ENCODE measurements around the gene TXLNG.

The TXLNG gene

DNA sequence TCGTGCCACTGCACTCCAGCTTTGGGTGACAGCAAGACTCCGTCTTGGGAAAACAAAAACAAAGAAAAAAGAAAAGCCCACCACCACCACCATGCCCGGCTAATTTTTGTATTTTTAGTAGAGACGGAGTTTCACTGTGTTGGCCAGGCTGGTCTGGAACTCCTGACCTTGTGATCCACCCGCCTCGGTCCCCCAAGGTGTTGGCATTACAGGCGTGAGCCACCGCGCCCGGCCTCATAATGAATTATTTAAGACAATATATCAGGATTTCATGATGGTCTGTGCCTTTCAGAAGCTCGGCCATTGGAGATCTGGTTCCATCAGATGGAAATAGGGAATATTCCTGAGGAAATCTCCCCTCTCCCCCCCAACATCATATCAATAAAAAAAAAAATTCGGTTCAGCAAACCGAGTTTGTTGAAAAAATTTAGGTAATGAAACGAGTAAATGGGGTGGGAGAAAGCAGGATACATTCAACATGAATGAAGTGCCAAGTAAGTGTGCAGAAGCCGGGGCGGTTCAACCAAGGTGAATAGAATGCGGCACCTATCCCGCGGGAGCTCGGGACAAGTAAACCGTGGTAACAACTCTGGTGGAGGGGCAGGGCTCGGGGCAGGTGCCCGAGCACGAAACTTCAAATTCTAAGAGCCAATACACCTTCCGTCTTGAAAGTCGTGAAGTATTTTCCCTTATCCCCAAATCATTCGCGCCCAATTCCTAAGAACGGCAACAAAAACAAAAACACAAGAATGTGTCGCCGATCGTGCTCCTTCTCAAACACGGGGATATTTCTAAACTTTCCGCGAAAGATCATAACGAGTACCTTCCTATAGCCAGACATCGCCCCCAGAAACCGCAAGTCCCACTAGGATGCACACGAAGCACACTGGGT lies 773 bp upstream of the TXLNG start:
- DNase-seq, result peak; percentile 45

DNA sequence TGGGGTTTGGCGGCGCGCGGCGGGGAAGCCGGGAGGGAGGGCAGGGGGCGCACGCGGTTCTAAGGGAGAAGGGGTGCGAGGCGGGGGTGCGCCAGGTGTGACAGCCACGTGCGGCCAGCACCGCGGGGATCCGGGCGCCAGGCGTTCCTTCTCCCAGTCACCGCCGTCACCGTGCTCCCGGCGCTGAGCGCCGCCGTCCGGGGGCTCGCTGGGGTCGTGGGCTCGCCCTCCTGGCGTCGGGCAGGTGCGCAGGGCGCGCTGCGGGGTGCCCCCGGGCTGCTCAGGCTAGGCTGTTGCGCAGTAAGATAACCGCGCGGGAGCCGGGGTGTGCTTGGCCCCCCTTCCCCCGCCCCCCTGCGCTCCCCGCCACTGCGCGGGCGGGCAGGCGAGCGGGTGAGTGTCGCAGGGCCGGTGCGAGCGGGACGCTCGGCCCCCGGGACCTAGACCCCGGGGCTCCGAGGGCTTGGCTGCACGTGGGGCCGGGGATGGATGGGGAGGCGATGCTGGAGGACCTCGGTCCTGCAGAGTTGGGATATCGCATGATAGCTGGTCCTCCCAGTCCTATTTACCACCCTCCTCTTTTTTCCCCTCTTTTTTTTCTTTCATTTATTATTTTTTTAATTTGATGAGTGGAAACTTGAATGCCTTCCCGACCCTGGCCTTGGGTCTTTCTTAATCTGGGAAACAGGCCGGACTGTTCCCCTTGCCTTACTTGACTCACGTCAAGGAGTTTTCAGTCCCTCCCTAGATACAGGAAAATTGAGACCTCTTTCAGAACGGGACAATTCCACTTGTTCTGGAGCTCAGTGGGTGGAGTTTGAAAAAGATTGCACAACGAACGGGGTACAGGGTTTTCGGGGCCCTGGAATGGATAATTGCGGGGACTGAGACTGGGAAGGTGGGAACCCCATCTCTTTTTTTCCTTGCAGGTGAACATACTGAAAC lies 797 bp downstream of the TXLNG start:
- DNase-seq, result peak; percentile 37

DNA sequence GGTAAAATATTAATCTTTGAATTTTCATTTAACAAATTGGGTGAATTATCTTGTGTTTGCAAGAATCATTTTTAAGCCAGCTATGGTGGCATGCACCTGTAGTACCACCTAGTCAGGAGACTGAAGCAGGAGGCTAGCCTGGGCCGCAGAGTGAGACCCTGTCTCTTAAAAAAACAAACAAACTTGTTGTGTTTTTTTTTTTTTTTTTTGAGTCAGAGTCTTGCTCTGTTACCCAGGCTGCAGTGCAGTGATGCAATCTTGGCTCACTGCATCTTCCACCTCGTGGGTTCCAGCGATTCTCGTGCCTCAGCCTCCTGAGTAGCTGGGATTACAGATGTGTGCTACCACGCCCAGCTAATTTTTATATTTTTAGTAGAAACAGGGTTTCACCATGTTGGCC lies 2.2 kb downstream of the TXLNG start:
- no peak for DNase-seq

DNA sequence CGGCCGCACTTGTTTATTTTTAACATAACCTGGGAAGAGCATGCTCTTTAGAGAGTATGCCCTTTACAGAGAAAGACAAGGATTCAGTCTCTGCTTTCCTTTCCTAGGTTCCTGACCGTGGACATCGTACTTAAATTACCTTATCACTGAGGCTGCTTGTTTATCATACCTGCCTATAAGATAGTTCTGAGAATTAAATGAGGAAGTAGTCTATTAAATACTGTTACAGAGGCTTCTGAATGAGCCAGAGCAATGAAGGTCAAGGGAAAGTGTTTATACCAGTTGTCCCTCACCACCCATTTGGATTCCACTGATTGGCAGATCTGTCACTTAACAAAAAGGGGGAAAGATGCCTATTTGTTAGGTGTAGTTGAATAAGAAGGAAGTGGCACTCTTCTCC lies 10.0 kb downstream of the TXLNG start:
- no peak for DNase-seq

DNA sequence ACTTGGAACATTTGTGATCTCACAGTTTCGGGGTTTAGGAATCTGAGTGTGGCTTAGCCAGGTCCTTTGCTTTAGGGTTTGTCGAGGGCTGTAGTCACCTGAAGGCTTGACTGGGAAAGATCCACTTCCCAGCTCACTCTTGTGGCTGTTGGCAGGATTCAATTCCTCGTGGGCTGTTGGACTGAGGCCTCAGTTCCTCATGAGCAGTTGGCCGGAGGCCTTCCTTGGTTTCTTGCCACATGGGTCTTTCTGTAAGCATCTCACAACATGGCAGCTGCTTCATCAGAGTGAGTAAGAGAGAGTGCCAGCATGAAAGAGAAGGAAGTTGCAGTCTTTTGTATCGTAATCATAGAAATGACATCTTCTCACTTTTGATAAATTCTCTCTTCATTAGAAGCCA lies 11.1 kb downstream of the TXLNG start:
- no peak for DNase-seq

DNA sequence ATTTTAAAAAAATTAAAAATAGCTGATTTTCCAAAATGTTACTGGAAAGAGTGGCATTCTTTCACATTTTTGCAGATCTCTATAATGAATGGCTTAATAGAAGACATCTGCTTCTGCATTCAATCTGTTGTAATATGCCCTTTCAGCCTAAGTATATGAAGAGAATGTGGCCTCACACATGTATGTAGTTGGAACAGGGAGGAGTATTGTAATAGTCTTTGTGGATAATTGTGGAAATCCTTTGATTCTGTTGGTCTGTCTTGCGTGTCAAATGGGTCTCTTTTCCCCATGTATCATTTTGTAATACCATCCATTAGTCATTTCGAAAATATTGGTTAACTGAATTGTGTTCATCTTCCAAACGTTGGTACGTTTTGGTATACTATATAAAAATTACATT lies 11.6 kb downstream of the TXLNG start:
- DNase-seq, result no peak

DNA sequence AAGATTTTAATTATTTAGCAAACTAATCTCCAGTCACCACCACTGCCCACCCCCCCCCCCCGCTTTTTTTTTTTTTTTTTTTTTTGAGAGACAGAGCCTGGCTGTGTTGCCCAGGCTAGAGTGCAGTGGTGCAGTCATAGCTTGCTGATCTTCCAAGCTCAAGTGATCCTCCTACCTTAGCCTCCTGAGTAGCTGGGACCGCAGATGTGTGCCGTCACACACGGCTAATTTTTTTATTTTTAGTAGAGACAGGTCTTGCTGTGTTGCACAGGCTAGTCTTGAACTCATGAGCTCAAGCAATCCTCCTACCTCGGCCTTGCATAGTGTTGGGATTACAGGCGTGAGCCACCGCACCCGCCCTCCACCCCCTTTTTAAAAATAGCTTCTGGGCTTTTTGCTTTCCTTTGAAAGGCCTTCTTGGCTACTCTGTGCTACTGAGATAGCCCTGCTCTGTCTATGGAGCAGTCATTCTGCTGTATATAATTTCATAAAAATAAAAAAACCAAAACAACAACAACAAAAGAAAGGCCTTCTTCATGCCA lies 18.7 kb downstream of the TXLNG start:
- no peak for DNase-seq

DNA sequence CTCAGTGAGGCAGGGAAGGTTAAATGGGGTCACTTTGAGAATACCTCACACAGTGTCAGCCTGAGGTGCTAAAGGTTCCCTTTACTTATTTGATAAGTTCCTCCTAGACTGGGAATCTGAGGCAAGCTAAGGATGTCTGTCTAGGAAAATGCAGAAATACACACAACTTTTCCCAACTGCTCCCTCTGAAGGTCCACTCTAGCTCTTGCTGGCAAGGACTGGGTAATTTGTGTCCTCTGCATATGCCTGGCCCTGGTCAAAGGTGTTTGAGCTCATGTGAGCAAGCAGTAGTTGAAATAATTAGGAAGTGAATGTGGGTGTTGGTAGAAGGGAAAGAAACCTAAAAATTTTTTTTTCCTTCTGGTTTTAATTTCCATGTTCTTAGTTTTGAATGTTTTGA lies 21.3 kb downstream of the TXLNG start:
- peak; percentile 36 for DNase-seq

DNA sequence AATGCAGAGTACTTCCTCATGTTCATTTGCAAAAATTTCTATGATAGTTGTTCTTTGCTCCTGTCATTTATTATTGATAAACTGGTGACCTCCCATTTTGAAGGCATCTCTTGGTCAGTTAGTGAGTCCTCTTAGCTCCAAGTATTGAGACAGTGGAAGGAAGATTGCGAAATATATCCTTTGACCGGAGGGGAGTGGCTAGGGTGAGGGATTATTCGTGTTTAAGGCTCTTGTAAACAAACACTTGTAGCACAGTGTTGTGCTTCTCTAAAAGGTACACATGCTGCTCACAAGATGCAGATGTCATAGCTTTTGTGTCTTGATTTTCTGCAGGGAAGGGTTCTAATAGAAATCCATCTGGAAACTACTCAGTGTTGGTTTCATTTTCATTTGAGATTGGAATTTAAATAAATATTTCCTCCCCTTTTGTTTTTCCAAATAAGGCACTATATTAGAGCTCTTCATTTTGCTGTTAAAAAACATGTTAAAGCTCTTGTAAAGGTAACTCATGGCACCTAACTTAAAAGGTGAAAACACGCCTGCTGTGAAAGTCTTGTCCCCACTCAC lies 21.8 kb downstream of the TXLNG start:
- DNase-seq, result no peak

DNA sequence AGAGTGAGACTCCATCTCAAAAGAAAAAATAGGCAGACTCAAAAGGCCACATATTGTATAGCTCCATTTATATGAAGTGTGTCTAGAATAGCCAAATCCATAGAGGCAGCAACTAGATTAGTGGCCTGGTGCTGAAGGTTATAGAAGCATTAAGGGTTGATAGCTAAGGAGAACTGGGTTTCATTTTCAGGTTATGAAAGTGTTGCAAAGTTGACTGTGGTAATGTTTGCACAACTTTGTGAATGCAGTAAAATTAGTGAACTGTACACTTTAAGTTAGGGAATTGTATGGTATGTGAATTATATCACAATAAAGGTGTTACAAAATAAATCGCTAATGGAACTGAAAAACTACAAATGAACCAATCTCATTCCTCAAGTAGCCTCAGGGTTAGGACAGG lies 28.3 kb downstream of the TXLNG start:
- DNase-seq, result no peak

DNA sequence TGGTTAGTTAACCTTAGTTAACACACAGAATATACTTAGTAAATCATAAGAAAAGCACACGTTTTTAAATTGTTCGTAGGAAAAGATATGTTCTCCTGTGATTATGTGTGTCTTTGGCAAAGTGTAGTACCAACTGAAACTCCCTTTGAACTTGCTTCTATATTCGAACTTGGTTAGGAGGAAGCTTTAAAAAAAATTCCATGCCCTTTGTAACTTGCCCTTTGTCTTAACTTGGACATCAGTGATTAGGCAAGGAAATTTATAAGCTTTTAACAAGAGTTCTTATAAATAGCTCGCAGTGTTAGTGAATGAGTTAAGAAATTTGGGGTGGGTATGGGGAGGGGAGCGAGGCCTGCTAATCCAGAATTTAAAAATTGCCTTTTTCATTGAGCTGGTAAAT lies 33.4 kb downstream of the TXLNG start:
- DNase-seq, result no peak

DNA sequence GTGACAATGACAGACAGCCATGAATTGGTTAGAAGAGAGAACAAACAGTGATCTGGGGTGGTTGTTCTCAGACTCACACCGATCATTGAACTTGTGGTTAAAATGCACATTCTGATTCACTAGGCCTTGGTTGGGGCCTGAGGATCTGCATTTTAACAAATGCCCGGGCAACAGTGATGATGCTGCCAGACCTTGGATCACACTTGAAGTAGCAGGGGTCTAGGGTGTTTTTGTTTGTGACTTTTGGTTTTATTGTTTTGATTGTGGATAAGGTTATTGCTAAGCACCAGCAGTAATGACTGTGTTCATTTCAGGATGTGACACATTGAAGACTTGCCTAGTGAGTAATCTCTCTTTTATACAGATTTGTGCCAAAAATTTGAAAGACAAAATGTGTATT lies 36.5 kb downstream of the TXLNG start:
- DNase-seq, result no peak

DNA sequence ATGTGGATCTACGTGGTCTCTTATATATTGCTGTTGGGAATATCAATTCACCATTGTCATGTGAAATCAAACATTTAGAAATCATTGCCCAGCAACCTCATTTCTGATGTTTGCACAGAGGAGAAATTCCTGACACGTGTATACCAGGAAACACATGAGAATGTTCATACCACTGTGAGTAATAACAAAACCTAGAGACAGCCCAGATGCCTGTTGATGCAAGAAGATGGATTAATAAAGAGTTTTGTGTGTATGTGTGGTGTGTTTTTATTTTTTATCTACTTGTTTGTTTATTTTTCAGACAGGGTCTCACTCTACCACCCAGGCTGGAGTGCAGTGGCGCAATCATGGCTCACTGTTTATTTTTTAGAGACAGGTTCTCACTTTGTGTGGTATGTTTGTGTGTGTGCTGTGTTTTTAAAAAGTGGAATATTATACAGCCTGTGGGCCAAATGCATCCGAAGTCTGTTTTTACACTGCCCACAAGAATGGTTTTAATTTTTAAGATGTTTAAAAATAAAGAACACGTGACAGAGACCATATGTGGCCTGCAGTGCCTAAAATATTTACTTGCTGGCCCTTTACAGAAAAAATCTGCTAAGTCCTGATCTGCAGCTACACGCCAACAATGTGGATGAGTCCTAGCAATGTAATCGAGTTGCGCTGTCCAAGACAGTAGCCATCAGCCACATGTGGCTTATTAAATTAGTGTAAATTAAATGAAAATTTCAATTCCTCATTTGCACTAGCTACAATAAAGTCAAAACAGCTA lies 39.2 kb downstream of the TXLNG start:
- DNase-seq, result no peak

DNA sequence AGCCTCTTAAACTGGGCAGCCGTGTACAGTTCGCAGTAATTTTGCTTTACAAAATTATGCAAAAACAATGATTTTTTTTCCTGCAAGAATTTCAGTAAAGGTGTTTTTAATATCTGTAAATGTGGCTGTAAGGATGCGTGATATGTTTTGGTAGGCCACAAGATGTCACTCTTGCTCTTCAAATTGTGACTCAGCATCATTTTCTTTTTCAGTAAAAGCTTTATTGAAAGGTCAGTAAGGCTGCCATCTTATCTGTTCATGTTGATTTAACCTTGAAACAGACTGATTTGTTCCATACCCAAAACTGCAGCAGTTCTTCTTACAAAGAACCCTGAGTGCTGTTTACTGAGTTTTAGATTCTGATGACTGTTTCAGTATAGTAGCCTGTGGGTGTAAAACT lies 39.9 kb downstream of the TXLNG start:
- DNase-seq, result peak; percentile 29

DNA sequence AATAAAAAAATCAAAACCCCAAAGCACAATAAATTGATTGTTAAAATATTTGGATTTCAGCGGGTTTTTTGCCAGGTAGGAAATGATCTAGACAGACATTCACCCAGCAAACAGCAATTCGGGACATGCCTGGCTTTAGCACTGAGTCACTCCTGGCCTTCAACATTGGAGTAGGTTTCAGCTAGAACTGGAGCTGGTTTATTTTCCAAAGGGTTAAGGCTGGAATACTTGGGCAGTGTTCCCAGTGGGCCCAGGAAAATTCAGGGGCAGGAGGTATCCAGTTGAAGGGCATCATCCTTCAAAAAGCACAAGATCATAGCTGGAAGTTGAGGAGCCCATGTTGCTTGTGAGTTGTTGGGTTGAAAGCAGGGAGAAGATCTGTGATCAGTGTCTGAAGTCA lies 41.0 kb downstream of the TXLNG start:
- no peak for DNase-seq

DNA sequence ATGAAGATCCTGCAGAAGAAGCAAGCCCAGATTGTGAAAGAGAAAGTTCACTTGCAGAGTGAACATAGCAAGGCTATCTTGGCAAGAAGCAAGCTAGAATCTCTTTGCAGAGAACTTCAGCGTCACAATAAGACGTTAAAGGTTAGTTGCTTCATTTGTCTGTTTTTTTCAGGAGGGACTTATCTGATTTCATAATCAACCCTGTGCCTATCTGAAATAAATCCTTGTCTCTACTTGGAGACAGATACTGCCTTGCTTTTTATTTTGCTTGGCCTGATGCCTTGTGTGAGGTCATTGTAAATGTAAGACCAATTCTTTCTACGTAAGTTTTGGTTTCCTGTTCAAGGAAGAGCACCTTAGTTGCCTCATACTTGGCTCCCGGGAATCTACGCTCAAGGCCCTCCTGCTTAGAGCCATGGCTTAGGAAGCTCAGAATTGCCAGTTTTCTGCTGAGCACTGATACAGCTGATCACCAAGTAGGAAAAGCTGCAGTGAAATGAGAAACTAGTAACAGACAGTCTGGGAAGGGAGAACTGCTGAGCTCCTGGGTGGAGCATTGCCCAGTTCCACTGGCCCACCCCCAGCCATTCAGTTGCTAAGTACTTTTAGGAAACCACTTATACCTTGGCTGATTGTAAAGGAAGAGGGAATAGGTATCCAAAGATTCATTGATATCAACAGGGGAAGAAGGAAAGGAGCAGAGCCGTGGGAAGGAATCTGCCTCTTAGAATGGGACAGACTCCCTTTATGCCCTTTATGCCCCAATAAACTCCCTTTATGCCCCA lies 42.0 kb downstream of the TXLNG start:
- no peak for DNase-seq

DNA sequence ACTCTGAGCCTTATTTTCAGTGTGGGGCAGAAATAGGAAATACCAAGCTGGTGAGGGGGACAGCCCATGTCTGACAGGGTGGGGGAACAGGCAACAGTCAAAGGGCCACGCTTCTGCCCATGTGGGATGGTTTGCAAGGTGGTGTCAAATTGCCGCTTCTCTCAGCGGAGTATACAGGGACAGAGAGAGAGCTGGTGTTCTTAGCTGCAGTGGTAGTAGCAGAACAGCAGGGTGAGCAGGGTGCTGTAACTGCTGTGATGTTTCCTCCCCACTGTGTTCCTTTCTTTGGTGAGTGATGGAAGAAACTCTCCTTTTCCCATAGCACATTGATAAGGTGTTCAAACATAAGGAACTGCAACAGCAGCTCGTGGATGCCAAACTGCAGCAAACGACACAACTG lies 46.0 kb downstream of the TXLNG start:
- DNase-seq, result no peak

DNA sequence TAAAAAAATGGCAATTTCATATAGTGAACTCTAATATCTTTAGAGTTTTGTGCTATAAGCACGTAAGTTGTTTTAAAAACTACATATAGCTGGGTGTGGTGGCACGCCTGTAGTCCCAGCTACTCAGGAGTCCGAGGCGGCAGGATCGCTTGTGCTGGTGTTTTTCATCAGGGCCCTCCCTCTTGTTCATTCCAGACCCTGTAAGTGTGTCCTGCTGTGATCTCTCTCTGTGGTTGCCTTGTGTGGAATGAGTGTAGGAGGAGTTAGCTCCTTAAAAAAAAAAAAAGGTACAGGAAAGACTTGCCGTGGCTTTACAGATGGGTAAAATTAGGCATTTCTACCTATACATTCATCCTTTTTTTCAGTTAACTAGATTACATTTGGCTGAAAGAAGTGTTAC lies 48.5 kb downstream of the TXLNG start:
- no peak for DNase-seq

DNA sequence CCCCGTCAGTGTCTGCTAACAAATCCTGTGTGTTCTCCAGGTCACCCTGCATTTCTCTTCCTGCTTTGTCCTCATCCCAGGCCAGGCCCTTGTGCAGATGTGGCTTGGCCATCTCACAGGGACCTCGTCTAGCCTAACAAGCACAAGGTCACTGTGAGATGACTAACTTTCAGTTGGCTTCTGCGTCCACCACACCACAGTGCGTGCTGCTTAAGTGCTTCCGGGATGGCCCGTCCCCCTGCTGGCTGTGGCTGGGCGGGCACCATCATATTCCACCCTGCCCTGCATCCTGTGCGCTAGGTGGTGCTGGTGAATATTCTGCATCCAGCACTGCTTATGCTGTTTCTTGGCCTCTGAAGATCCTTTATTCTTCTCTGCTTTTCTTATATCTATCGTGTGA lies 50.1 kb downstream of the TXLNG start:
- peak; percentile 20 for DNase-seq

DNA sequence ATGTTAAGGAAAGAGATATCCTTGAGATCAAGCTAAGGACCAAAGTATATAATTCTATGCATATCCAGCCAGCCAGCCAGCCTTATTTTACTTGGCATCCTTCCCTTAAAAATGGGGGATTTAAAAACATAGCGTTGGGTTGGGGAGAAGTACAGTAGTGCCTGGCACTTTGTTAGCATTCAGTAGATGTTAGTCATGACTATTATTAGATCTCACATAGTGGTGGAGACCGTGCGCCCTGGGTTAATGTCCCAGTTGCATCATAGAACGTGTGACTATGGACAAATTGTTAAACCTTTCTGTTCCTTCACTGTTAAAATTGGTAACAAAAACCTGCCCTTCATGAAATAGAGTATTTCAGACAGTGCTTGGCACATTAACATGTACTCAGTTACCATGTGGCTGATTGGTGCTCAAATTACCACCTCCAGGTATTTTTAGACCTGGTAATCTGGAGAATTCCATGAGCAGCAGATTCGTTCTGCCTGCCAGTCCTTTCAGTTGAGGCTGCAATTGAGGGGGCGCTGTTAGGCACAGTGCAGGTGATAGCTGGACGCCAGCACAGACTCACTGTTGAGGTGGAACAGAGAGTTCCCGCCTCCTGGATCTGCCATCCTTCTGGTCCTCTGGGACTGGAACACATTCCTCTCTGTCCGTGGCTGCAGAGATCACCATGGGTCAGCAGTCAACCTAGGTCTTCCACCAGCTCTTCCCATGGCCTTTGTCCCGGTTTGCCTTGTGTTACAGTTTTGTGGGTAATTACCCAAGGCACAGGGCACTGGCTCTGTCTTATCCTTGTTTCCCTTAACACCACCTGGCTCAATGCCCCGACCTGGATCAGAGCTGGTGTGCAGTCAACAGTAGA lies 52.2 kb downstream of the TXLNG start:
- peak; percentile 45 for DNase-seq
